Uterus (tissue), 4 donors: Measurements from ENCODE around the gene RNASE8. TPM values are rescaled to one million over a fixed set of nuclear protein-coding genes. Genes with fewer than 3 reads are reported as not detected.

ENCODE experiments used
- DNase-seq, 2 donors: peaks; one replicate each; pipeline ENCODE4 v3.0.0-alpha.2; 2019 to 2020
- H3K27ac ChIP-seq, 2 donors: fragments of 200-600 bp; sonication (generic); 1 replicate in 1 of 2; 2 replicates in 1 of 2; pipeline ENCODE4 v1.5.1; 2016 to 2018
- H3K27me3 ChIP-seq, 2 donors: fragments of 200-600 bp; sonication (generic); one replicate each; pipeline ENCODE4 v1.5.1; 2018 to 2019; ENCODE audit warnings: control low read depth in 1 of 2
- H3K36me3 ChIP-seq, 2 donors: fragments of 200-600 bp; sonication (generic); one replicate each; pipeline ENCODE4 v1.5.1; 2019; ENCODE audit warnings: control low read depth in 1 of 2
- H3K4me1 ChIP-seq, 2 donors: fragments of 200-600 bp; sonication (generic); one replicate each; pipeline ENCODE4 v1.5.1; 2018 to 2019; ENCODE audit warnings: control low read depth in 1 of 2
- H3K4me3 ChIP-seq, 2 donors: fragments of 200-600 bp; sonication (generic); 1 replicate in 1 of 2; 2 replicates in 1 of 2; pipeline ENCODE4 v1.5.1; 2018 to 2019; ENCODE audit warnings: mild to moderate bottlenecking in 1 of 2
- H3K9me3 ChIP-seq, 2 donors: fragments of 200-600 bp; sonication (generic); one replicate each; pipeline ENCODE4 v1.5.1; 2019; ENCODE audit warnings: control low read depth in 1 of 2
- CTCF ChIP-seq, 4 experiments: fragments of 200-600 bp in 2 of 4; fragments of 450-650 bp in 2 of 4; sonication (generic) in 2 of 4; IDR thresholded peaks; one replicate each; pipeline ENCODE4 v1.5.1; 2016 to 2019; ENCODE audit warnings: antibody characterized with exemption in 4 of 4, mild to moderate bottlenecking in 2 of 4, moderate library complexity in 1 of 4
- POLR2A ChIP-seq, 2 donors: fragments of 450-650 bp; IDR thresholded peaks; one replicate each; pipeline ENCODE4 v1.6.1; 2016; ENCODE audit warnings: antibody characterized with exemption in 2 of 2, mild to moderate bottlenecking in 1 of 2, moderate library complexity in 1 of 2
- intact Hi-C: fragments of 100-400 bp; cut with DNase I; formaldehyde crosslinking; loops from one replicate; pipeline ENCODE4 v1.15.1; 2023; ENCODE audit warnings: low total_unique reads
- total RNA-seq, 4 donors: library from RNA; depleted of rRNA in 3 of 4; stranded (reverse); fragments of >200 nt in 3 of 4; gene quantifications; one replicate each; pipeline versions ENCODE4 v1.1.0 to v1.2.4, GENCODE V29; 2014 to 2023
- donor health status: DM: yes; HTN: yes; CAD: no.

The RNASE8 gene
- total RNA-seq, 4 donors from 2014 or later, result not detected

- H3K27me3 ChIP-seq, result no peaks in the 10 kb centered on the region
- peaks cover 0 to under 1% of the 10 kb centered on the region in 2 donors for H3K4me1 ChIP-seq
- intact Hi-C loops, result no loop called here
- no peaks in the 10 kb centered on the region for H3K36me3 ChIP-seq
- no peak for DNase-seq
- no peaks in the 10 kb centered on the region for H3K9me3 ChIP-seq
- H3K4me3 ChIP-seq, result no peak overlapping the region
- H3K27ac ChIP-seq, result peak overlapping the region in 1 of 2 donors; percentile 99
- TF ChIP-seq CTCF (IDR thresholded peaks at IDR 0.05) (no peak), POLR2A (IDR thresholded peaks at IDR 0.05) (no peak)
Measured at GRCh38 chr14:21020977-21021545, 36.6 kb upstream of the RNASE8 start.

DNA sequence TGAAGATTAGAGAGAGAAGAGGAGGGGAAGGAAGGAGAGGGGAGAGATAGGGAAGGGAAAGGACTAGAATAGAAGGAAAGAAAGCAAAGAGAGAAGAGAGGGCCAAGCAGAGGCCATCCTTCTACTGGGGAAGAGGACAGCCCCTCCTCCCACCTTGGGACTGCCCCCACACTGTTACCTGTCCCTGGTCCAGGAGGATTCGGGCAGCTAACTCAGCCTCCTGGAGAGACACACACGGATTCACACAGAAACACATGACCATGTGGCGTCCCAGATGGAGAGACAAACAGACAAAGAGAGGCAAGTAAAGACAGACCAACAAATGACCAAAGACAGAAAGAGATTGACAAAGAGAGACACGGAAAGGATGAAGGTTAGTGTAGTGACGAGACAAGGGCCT, 34.9 kb upstream of the RNASE8 start:
- H3K27ac ChIP-seq, result peak overlapping the region; percentile 99
- intact Hi-C loops, result no loop called here
- no peaks in the 10 kb centered on the region for H3K27me3 ChIP-seq
- TF ChIP-seq CTCF (IDR thresholded peaks at IDR 0.05) (no peak), POLR2A (IDR thresholded peaks at IDR 0.05) (no peak)
- H3K36me3 ChIP-seq, result no peaks in the 10 kb centered on the region
- no peak for DNase-seq
- peak overlapping the region; percentile 84 to 96 for H3K4me3 ChIP-seq
- no peaks in the 10 kb centered on the region for H3K9me3 ChIP-seq
- H3K4me1 ChIP-seq, result peaks cover 5 to 12% of the 10 kb centered on the region in 2 donors

- Histone ChIP-seq H3K9me3 (no peaks in the 10 kb centered on the region), H3K4me1 (peaks cover 5 to 12% of the 10 kb centered on the region in 2 donors), H3K27ac (peak overlapping the region; percentile 99), H3K4me3 (peak overlapping the region; percentile 84 to 96), H3K27me3 (no peaks in the 10 kb centered on the region), H3K36me3 (no peaks in the 10 kb centered on the region)
- intact Hi-C loops, result no loop called here
- no peak for DNase-seq
- TF ChIP-seq POLR2A (IDR thresholded peaks at IDR 0.05), result no peak
- no peak for TF ChIP-seq CTCF (IDR thresholded peaks at IDR 0.05)
Measured at GRCh38 chr14:21023174-21023573, 34.4 kb upstream of the RNASE8 start.

DNA sequence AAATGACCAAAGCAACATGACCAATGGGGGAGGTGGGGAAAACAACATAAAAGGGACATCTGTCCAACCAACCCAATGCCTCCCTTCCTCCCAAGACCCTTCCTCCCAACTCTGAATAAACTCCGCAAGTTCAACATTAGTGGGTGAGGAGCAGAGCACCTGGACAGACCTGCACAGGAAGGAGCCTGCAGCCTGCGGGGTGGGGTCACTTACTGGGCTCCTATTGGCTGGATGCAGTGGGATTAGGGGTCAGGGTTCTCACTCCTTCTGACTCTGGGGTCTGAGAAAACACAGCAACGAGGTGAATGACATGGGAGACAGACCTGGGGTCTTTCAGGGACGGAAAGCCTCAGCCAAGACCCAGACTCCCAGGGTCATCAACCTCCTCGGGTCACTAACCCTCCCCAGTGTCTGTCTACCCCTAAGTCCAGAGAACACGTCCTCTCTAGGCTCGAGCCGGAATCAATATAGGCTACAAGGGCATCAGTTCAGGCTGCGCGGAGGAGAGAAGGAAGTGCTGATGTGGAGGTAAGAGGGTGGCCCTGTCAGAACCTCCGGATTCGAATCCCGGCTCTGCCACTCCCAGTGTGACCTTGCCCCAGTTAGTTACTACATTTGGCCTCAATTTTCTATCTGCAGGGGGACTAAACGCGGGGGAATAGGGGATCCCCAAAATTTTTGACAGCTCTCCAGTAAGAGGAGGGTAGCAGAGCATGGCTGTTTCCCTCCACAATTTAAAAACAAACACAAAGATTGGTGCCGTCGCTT, 33.6 kb upstream of the RNASE8 start:
- peaks cover 5 to 12% of the 10 kb centered on the region in 2 donors for H3K4me1 ChIP-seq
- no peak for TF ChIP-seq POLR2A (IDR thresholded peaks at IDR 0.05)
- no peak for TF ChIP-seq CTCF (IDR thresholded peaks at IDR 0.05)
- no peak for DNase-seq
- H3K27me3 ChIP-seq, result no peaks in the 10 kb centered on the region
- intact Hi-C loops, result no loop called here
- peak overlapping the region; percentile 84 to 96 for H3K4me3 ChIP-seq
- no peaks in the 10 kb centered on the region for H3K9me3 ChIP-seq
- peak overlapping the region; percentile 99 for H3K27ac ChIP-seq
- no peaks in the 10 kb centered on the region for H3K36me3 ChIP-seq
